HepG2 (cell line): ENCODE results near the gene DCTN2. TPM values are rescaled to one million over a fixed set of nuclear protein-coding genes. Genes with fewer than 3 reads are reported as not detected.
A peak's percentile ranks its signal among the peaks of the same experiment; 100 is the strongest.

Source experiments
- ATAC-seq: fragments of 200-7000 bp; cut with Tn5 transposase; 3 replicates; pipeline ENCODE4 v1.9.1; 2020; ENCODE audit warnings: mild to moderate bottlenecking, moderate library complexity
- BruUV-seq: library from RNA; stranded (reverse); fragments of 400-500 nt; replicated peaks from 2 replicates; lab custom pipeline; 2021; lab: Mats Ljungman, UMichigan
- CTCF ChIA-PET: fragments of 300-600 bp; formaldehyde crosslinking; extraction: SDS; loops from one replicate; lab custom pipeline; 2021; ENCODE audit warnings: low total read pairs, inconsistent platforms, low intra/inter-chr PET ratio; lab: Yijun Ruan, JAX
- POLR2A ChIA-PET: fragments of 350-600 bp; sonication (Branson Sonifier 250); formaldehyde crosslinking; loops from one replicate; lab custom pipeline; 2020; ENCODE audit warnings: antibody characterized with exemption, inconsistent platforms; lab: Yijun Ruan, JAX
- DNase-seq: peaks from one replicate; pipeline ENCODE4 v3.0.0-alpha.2; 2015; ENCODE audit warnings: low spot score
- FAIRE-seq: peaks from 3 replicates; lab custom pipeline; 2011; peaks lifted over from hg19 to GRCh38; lab: Jason Lieb, UNC
- H2AFZ ChIP-seq: one replicate; pipeline ENCODE4 v1.6.1; 2011; ENCODE audit warnings: low read length, inconsistent platforms
- H3K27ac ChIP-seq: fragments of 300-600 bp; 3 replicates; pipeline ENCODE4 v1.8.0; 2011; ENCODE audit warnings: mixed run types, mild to moderate bottlenecking, mixed read lengths, low read length, inconsistent platforms; ENCODE audit not compliant: insufficient read depth; ENCODE audit errors: extremely low read length
- H3K27me3 ChIP-seq, 2 experiments: fragments of 200-600 bp in 1 of 2; 2 replicates in 1 of 2; 3 replicates in 1 of 2; pipeline versions ENCODE4 v1.6.0 to v1.8.0; 2011; ENCODE audit warnings: low read length in 2 of 2, mild to moderate bottlenecking in 2 of 2, moderate library complexity in 2 of 2, inconsistent platforms in 1 of 2; ENCODE audit not compliant: insufficient read depth in 2 of 2, control insufficient read depth in 1 of 2
- H3K36me3 ChIP-seq, 2 experiments: fragments of 200-600 bp in 1 of 2; replicated peaks in 1 of 2; 2 replicates in 1 of 2; 3 replicates in 1 of 2; pipeline versions ENCODE4 v1.5.1 to v1.8.0; 2011; ENCODE audit warnings: low read length in 2 of 2, inconsistent platforms in 1 of 2; ENCODE audit not compliant: insufficient read depth in 2 of 2, control insufficient read depth in 1 of 2
- H3K4me1 ChIP-seq: 2 replicates; pipeline ENCODE4 v1.5.1; 2012; ENCODE audit warnings: low read length, inconsistent platforms; ENCODE audit not compliant: insufficient read depth
- H3K4me2 ChIP-seq: 2 replicates; pipeline ENCODE4 v1.6.0; 2011; ENCODE audit warnings: low read depth, low read length, inconsistent platforms
- H3K4me3 ChIP-seq, 3 experiments: fragments of 200-600 bp in 1 of 3; sonication (generic), shearing (Covaris generic) in 1 of 3; replicated peaks in 1 of 3; 2 replicates each; pipeline ENCODE4 v1.5.1; 2011 to 2016; ENCODE audit warnings: low read length in 3 of 3, inconsistent platforms in 2 of 3, low read depth in 2 of 3, mild to moderate bottlenecking in 2 of 3, control low read depth in 1 of 3, mixed read lengths in 1 of 3; ENCODE audit not compliant: insufficient read depth in 1 of 3
- H3K79me2 ChIP-seq: one replicate; pipeline ENCODE4 v1.6.1; 2011; ENCODE audit warnings: low read length, inconsistent platforms; ENCODE audit not compliant: insufficient read depth
- H3K9ac ChIP-seq: 2 replicates; pipeline ENCODE4 v1.6.0; 2011; ENCODE audit warnings: mild to moderate bottlenecking, low read depth, low read length, inconsistent platforms; ENCODE audit not compliant: insufficient read depth
- H3K9me3 ChIP-seq: 2 replicates; pipeline ENCODE4 v1.5.1; 2012; ENCODE audit warnings: mild to moderate bottlenecking, low read length
- H4K20me1 ChIP-seq: 2 replicates; pipeline ENCODE4 v1.6.0; 2011; ENCODE audit warnings: inconsistent platforms, mild to moderate bottlenecking, low read length, moderate library complexity; ENCODE audit not compliant: insufficient read depth
- AKAP8 ChIP-seq: sonication (generic); formaldehyde crosslinking; IDR thresholded peaks from 2 replicates; pipeline ENCODE4 v1.5.1; 2020; ENCODE audit warnings: mild to moderate bottlenecking, missing genetic modification reagents
- ASH2L ChIP-seq: fragments of 300-600, 200-600 bp; sonication (generic); IDR thresholded peaks from 2 replicates; pipeline ENCODE4 v1.7.0; 2017; ENCODE audit warnings: low read depth, mild to moderate bottlenecking, moderate library complexity, mixed read lengths, low read length; ENCODE audit not compliant: insufficient read length
- CBX1 ChIP-seq: IDR thresholded peaks from one replicate; pipeline ENCODE4 v1.6.1; 2016; ENCODE audit warnings: antibody characterized with exemption, low read depth
- CREB1 ChIP-seq, 2 experiments: fragments of 450-650 bp in 1 of 2; IDR thresholded peaks; 2 replicates each; pipeline ENCODE4 v1.6.1; 2016 to 2017; ENCODE audit warnings: control low read depth in 1 of 2, mild to moderate bottlenecking in 1 of 2, missing compliant biosample characterization in 1 of 2, missing genetic modification characterization in 1 of 2
- ELF1 ChIP-seq: sonication (generic); formaldehyde crosslinking; IDR thresholded peaks from 2 replicates; pipeline ENCODE4 v1.4.0; 2020; ENCODE audit warnings: missing genetic modification reagents
- FLYWCH1 ChIP-seq: sonication (generic); formaldehyde crosslinking; IDR thresholded peaks from 2 replicates; pipeline ENCODE4 v1.8.1; 2023; ENCODE audit warnings: mild to moderate bottlenecking, missing genetic modification reagents
- FOSL2 ChIP-seq: sonication (generic); formaldehyde crosslinking; IDR thresholded peaks from 2 replicates; pipeline ENCODE4 v1.4.0; 2020; ENCODE audit warnings: missing genetic modification reagents
- FOXA1 ChIP-seq, 2 experiments: fragments of 450-650 bp in 1 of 2; sonication (generic) in 1 of 2; formaldehyde crosslinking in 1 of 2; IDR thresholded peaks; 2 replicates each; pipeline versions ENCODE4 v1.4.0 to v1.6.1; 2016 to 2020; ENCODE audit warnings: missing genetic modification reagents in 1 of 2
- FOXK2 ChIP-seq: fragments of 450-650 bp; IDR thresholded peaks from 2 replicates; pipeline ENCODE4 v1.6.1; 2016
- JUNB ChIP-seq: sonication (generic); formaldehyde crosslinking; IDR thresholded peaks from 2 replicates; pipeline ENCODE4 v1.8.0; 2022; ENCODE audit warnings: missing genetic modification reagents, mild to moderate bottlenecking, borderline replicate concordance
- KDM5A ChIP-seq: fragments of 200-600 bp; sonication (generic); IDR thresholded peaks from 2 replicates; pipeline ENCODE4 v1.7.0; 2018; ENCODE audit warnings: antibody characterized with exemption, mild to moderate bottlenecking, low read length, borderline replicate concordance
- KLF13 ChIP-seq: sonication (generic); formaldehyde crosslinking; IDR thresholded peaks from 2 replicates; pipeline ENCODE4 v1.4.0; 2020; ENCODE audit warnings: mild to moderate bottlenecking, missing genetic modification reagents
- MAFF ChIP-seq: IDR thresholded peaks from 2 replicates; pipeline ENCODE4 v1.6.1; 2011; ENCODE audit warnings: low read depth, low read length, improper control_type of control experiment
- MAFK ChIP-seq, 2 experiments: IDR thresholded peaks in 1 of 2; conservative IDR thresholded peaks in 1 of 2; 2 replicates each; pipeline ENCODE4 v1.6.1; 2011; ENCODE audit warnings: improper control_type of control experiment in 2 of 2, low read length in 2 of 2
- MED1 ChIP-seq: sonication (generic); formaldehyde crosslinking; IDR thresholded peaks from 2 replicates; pipeline ENCODE4 v1.4.0; 2020; ENCODE audit warnings: missing genetic modification reagents
- MTA3 ChIP-seq: sonication (generic); formaldehyde crosslinking; IDR thresholded peaks from 2 replicates; pipeline ENCODE4 v1.4.0; 2020; ENCODE audit warnings: missing genetic modification reagents
- MZF1 ChIP-seq: sonication (generic); formaldehyde crosslinking; IDR thresholded peaks from 2 replicates; pipeline ENCODE4 v1.8.1; 2023; ENCODE audit warnings: mild to moderate bottlenecking, missing genetic modification reagents, borderline replicate concordance
- NAIF1 ChIP-seq: sonication (generic); formaldehyde crosslinking; IDR thresholded peaks from 2 replicates; pipeline ENCODE4 v1.5.0; 2020; ENCODE audit warnings: mild to moderate bottlenecking, missing genetic modification reagents, borderline replicate concordance
- POGZ ChIP-seq: sonication (generic); formaldehyde crosslinking; IDR thresholded peaks from 2 replicates; pipeline ENCODE4 v1.4.0; 2020; ENCODE audit warnings: mild to moderate bottlenecking, missing genetic modification reagents
- POLR2AphosphoS5 ChIP-seq: IDR thresholded peaks from 2 replicates; pipeline ENCODE4 v1.6.1; 2012; ENCODE audit warnings: low read depth, low read length
- SALL2 ChIP-seq: sonication (generic); formaldehyde crosslinking; IDR thresholded peaks from 2 replicates; pipeline ENCODE4 v1.8.1; 2023; ENCODE audit warnings: mild to moderate bottlenecking, missing genetic modification reagents, inconsistent platforms
- ZNF136 ChIP-seq: sonication (generic); formaldehyde crosslinking; IDR thresholded peaks from 2 replicates; pipeline ENCODE4 v1.8.1; 2022; ENCODE audit warnings: low read depth, mild to moderate bottlenecking, moderate library complexity, missing genetic modification reagents
- ZNF234 ChIP-seq: sonication (generic); formaldehyde crosslinking; conservative IDR thresholded peaks from 2 replicates; pipeline ENCODE4 v1.5.1; 2020; ENCODE audit warnings: mild to moderate bottlenecking, missing genetic modification reagents
- ZNF782 ChIP-seq: sonication (generic); formaldehyde crosslinking; IDR thresholded peaks from 2 replicates; pipeline ENCODE4 v1.4.0; 2020; ENCODE audit warnings: missing genetic modification reagents, mild to moderate bottlenecking, borderline replicate concordance
- ZNF883 ChIP-seq: sonication (generic); formaldehyde crosslinking; IDR thresholded peaks from 2 replicates; pipeline ENCODE4 v1.5.1; 2020; ENCODE audit warnings: mild to moderate bottlenecking, missing genetic modification reagents; ENCODE audit errors: not compliant biosample characterization
- ZSCAN31 ChIP-seq: sonication (generic); formaldehyde crosslinking; IDR thresholded peaks from 2 replicates; pipeline ENCODE4 v1.5.0; 2020; ENCODE audit warnings: low read depth, mild to moderate bottlenecking, missing genetic modification reagents
- ZZZ3 ChIP-seq: sonication (generic); formaldehyde crosslinking; IDR thresholded peaks from 2 replicates; pipeline ENCODE4 v1.4.0; 2020; ENCODE audit warnings: missing genetic modification reagents, mild to moderate bottlenecking, borderline replicate concordance
- WGBS: methylation state at CpG from one replicate; pipeline ENCODE4 v1.1.6; 2017; ENCODE audit warnings: low lambda C conversion rate; 5-methylcytosine and 5-hydroxymethylcytosine counted together
- in situ Hi-C: cut with HindIII; loops from 2 replicates; pipeline ENCODE4 v1.10.0; 2017; ENCODE audit warnings: low pct_unique_long_range_greater_than_20kb; ENCODE audit not compliant: extremely low pct_ligation_motif_present
- intact Hi-C: fragments of 100-400 bp; cut with micrococcal nuclease; formaldehyde crosslinking; loops from one replicate; pipeline ENCODE4 v1.10.0; 2022; ENCODE audit not compliant: unreplicated experiment
- polyA plus RNA-seq, 8 experiments: library from polyadenylated mRNA; depleted of rRNA in 3 of 8; stranded (reverse) in 7 of 8; unstranded in 1 of 8; fragments of >200 nt; fragmentation: Illumina TruSeq in 4 of 8; extraction: Trizol in 4 of 8; gene quantifications; 2 replicates each; pipeline versions ENCODE4 v1.2.1 to v1.2.3, GENCODE V29; 2011 to 2016; ENCODE audit warnings: low read depth in 4 of 8, missing spikeins in 1 of 8, mixed read lengths in 1 of 8; ENCODE audit not compliant: insufficient read depth in 1 of 8
- total RNA-seq, 5 experiments: library from RNA; depleted of rRNA; stranded (reverse); fragments of >200 nt; fragmentation: Illumina TruSeq; extraction: Trizol; gene quantifications; 2 replicates each; pipeline ENCODE4 v1.2.3, GENCODE V29; 2016; ENCODE audit warnings: low read depth in 1 of 5

DCTN2 gene
- total and polyA plus RNA-seq, 2 of the 13 experiments (the other 11 are each of a cell fraction or from before 2014, with no cell fraction given): 72.0 to 77.4 TPM

GRCh38 chr12:57576613-57577160 is 29.7 kb upstream of the DCTN2 start:
- ChIA-PET POLR2A (interaction anchor here (0.8 to 4.4 kb wide), 22 partner anchors 11 to 168 kb away, joined by 3 to 40 read pairs (median 5); partner anchors contain the start of genes ARHGEF25, B4GALNT1, DCTN2 and DDIT3), CTCF (no interaction called here)
- Histone ChIP-seq H3K9me3 (no peaks in the 10 kb centered on the region), H3K27me3 (no peaks in the 10 kb centered on the region), H3K9ac (peak overlapping the region; percentile 72), H3K4me2 (peak overlapping the region; percentile 90), H3K4me1 (peaks cover 78% of the 10 kb centered on the region), H3K36me3 (peaks cover 0 to 7% of the 10 kb centered on the region in 2 experiments; a peak in 2 of 5 replicates), H2AFZ (no peak overlapping the region), H3K4me3 (peak overlapping the region; percentile 33 to 66 (median 36); a peak in 5 of 6 replicates), H3K27ac (peak overlapping the region; percentile 99), H4K20me1 (no peaks in the 10 kb centered on the region), H3K79me2 (peaks cover 10% of the 10 kb centered on the region)
- 20% methylated on average over 9 of the region's 9 CpGs for WGBS
- in situ Hi-C loops: no loop called here
- peak; percentile 88 for DNase-seq
- BruUV-seq: TSS peak; percentile 73
- ATAC-seq: peak; percentile 55
- intact Hi-C loops: loop anchor here (1.0 kb wide), 1 partner anchor 30 kb away; no protein-coding TSS in a partner anchor
- no peak for FAIRE-seq
- TF ChIP-seq MAFK (conservative IDR thresholded peaks at IDR 0.05 in 1 of 2, IDR thresholded peaks at IDR 0.05 in 1 of 2; ENCODE audit: low read length in 2 of 2): 0 out of 4 replicates have a peak, but pooled peaks of 1 of the 2 experiments have one; percentile 18
- TF ChIP-seq AKAP8: no peak
- TF ChIP-seq SALL2: no peak
- TF ChIP-seq CBX1: no peak
- 0 out of 2 replicates have a peak, but pooled peaks have one; percentile 15 for TF ChIP-seq ZSCAN31 (CRISPR knock-in tag)
- TF ChIP-seq POGZ (CRISPR knock-in tag): no peak
- TF ChIP-seq MAFF: peak; percentile 43; the same call in 1 of the 2 replicates
- no peak for TF ChIP-seq ZNF234
- no peak for TF ChIP-seq NAIF1 (CRISPR knock-in tag)
- TF ChIP-seq FOXA1 (IDR thresholded peaks at IDR 0.05): no peak
- no peak for TF ChIP-seq FOXA1 (CRISPR knock-in tag; IDR thresholded peaks at IDR 0.05)
- TF ChIP-seq KLF13 (CRISPR knock-in tag): no peak
- 0 out of 2 replicates have a peak, but pooled peaks have one; percentile 21 for TF ChIP-seq KDM5A
- no peak for TF ChIP-seq FOXK2
- TF ChIP-seq MZF1 (CRISPR knock-in tag): no peak
- peak; percentile 37; the same call in 1 of the 2 replicates for TF ChIP-seq CREB1 (IDR thresholded peaks at IDR 0.05)
- peak; percentile 62 for TF ChIP-seq CREB1 (CRISPR knock-in tag; IDR thresholded peaks at IDR 0.05)
- TF ChIP-seq FLYWCH1 (CRISPR knock-in tag): no peak
- TF ChIP-seq ZNF782 (CRISPR knock-in tag): 0 out of 2 replicates have a peak, but pooled peaks have one; percentile 27
- no peak for TF ChIP-seq MTA3 (CRISPR knock-in tag)
- peak; percentile 99 for TF ChIP-seq FOSL2 (CRISPR knock-in tag)
- TF ChIP-seq MED1 (CRISPR knock-in tag): 0 out of 2 replicates have a peak, but pooled peaks have one; percentile 17
- TF ChIP-seq ZZZ3: no peak
- peak; percentile 71 for TF ChIP-seq JUNB
- TF ChIP-seq ZNF136: peak; percentile 22; the same call in 1 of the 2 replicates
- peak; percentile 3 for TF ChIP-seq ASH2L
- 0 out of 2 replicates have a peak, but pooled peaks have one; percentile 17 for TF ChIP-seq ELF1
- no peak for TF ChIP-seq ZNF883 (CRISPR knock-in tag)
- TF ChIP-seq POLR2AphosphoS5: 0 out of 2 replicates have a peak, but pooled peaks have one; percentile 3
